SU-DHL-6 (cell line): ENCODE data around the gene KBTBD6.
"Not testable (repeated sequence)": the region's sequence is repeated elsewhere in the genome, so short reads cannot be mapped to it uniquely, and the experiment has no call there.

ENCODE experiments used
- H2AFZ ChIP-seq: fragments of 200-600 bp; sonication (generic); 2 replicates; pipeline ENCODE4 v1.6.1; 2014; ENCODE audit warnings: low read depth, mild to moderate bottlenecking, moderate library complexity, mixed read lengths, antibody characterized with exemption, low read length; ENCODE audit not compliant: severe bottlenecking
- H3F3A ChIP-seq: fragments of 200-600 bp; shearing (Covaris generic); 2 replicates; pipeline ENCODE4 v1.6.0; 2016; ENCODE audit warnings: antibody characterized with exemption, mild to moderate bottlenecking; ENCODE audit not compliant: insufficient read depth
- H3K27ac ChIP-seq: fragments of 200-600 bp; sonication (generic); 2 replicates; pipeline ENCODE4 v1.5.1; 2016; ENCODE audit warnings: low read depth, mild to moderate bottlenecking, low read length, moderate library complexity, mixed read lengths
- H3K27me3 ChIP-seq: fragments of 200-600 bp; sonication (generic), shearing (Covaris generic); 2 replicates; pipeline ENCODE4 v1.6.0; 2014; ENCODE audit warnings: mild to moderate bottlenecking, low read length
- H3K36me3 ChIP-seq: fragments of 200-600 bp; sonication (generic); 2 replicates; pipeline ENCODE4 v1.6.1; 2014; ENCODE audit warnings: mild to moderate bottlenecking, low read length, mixed read lengths
- H3K4me2 ChIP-seq: fragments of 300-600, 200-600 bp; shearing (Covaris generic), sonication (generic); 2 replicates; pipeline ENCODE4 v1.6.0; 2014; ENCODE audit warnings: low read length, low read depth, mild to moderate bottlenecking; ENCODE audit not compliant: poor library complexity, severe bottlenecking
- H3K4me3 ChIP-seq: fragments of 200-600 bp; sonication (generic); 2 replicates; pipeline ENCODE4 v1.5.1; 2014; ENCODE audit warnings: antibody characterized with exemption, low read length, mild to moderate bottlenecking, mixed read lengths; ENCODE audit not compliant: insufficient read depth, poor library complexity, severe bottlenecking
- H3K79me2 ChIP-seq: fragments of 200-600 bp; sonication (generic); 2 replicates; pipeline ENCODE4 v1.6.1; 2014; ENCODE audit warnings: mild to moderate bottlenecking, low read length, moderate library complexity; ENCODE audit not compliant: insufficient read depth
- H3K9ac ChIP-seq: fragments of 200-600 bp; sonication (generic); 2 replicates; pipeline ENCODE4 v1.7.0; 2014; ENCODE audit warnings: mild to moderate bottlenecking, low read length
- H3K9me2 ChIP-seq: fragments of 200-600 bp; sonication (generic); replicated peaks from 2 replicates; pipeline ENCODE4 v1.6.1; 2014; ENCODE audit warnings: low read length; ENCODE audit not compliant: insufficient read depth
- H3K9me3 ChIP-seq: fragments of 200-600 bp; sonication (generic); 2 replicates; pipeline ENCODE4 v1.6.1; 2014; ENCODE audit warnings: low read length, mixed read lengths; ENCODE audit not compliant: insufficient read depth
- H4K20me1 ChIP-seq: fragments of 200-600 bp; sonication (generic); 2 replicates; pipeline ENCODE4 v1.6.1; 2014; ENCODE audit warnings: low read depth, mild to moderate bottlenecking, antibody characterized with exemption, low read length, moderate library complexity, mixed read lengths
- CTCF ChIP-seq: fragments of 200-600 bp; sonication (generic); IDR thresholded peaks from one replicate; pipeline ENCODE4 v1.5.1; 2017; ENCODE audit warnings: antibody characterized with exemption, mild to moderate bottlenecking, low read length, moderate library complexity; ENCODE audit not compliant: insufficient read depth, poor library complexity, severe bottlenecking
- EZH2phosphoT487 ChIP-seq: fragments of 200-600 bp; sonication (generic), shearing (Covaris generic); conservative IDR thresholded peaks from 2 replicates; pipeline ENCODE4 v1.6.1; 2018; ENCODE audit warnings: mild to moderate bottlenecking, antibody characterized with exemption, low read length, moderate library complexity, mixed read lengths

Gene KBTBD6

GRCh38 chr13:41099986-41100385 is 32.6 kb downstream of the KBTBD6 start:
- no peaks in the 10 kb centered on the region for H3K27me3 ChIP-seq
- TF ChIP-seq CTCF = no peak
- no peak for TF ChIP-seq EZH2phosphoT487
- no peaks in the 10 kb centered on the region for H3K36me3 ChIP-seq
- no peak overlapping the region for H3K4me3 ChIP-seq
- no peaks in the 10 kb centered on the region for H3K79me2 ChIP-seq
- H4K20me1 ChIP-seq = no peaks in the 10 kb centered on the region
- no peak overlapping the region for H2AFZ ChIP-seq
- no peaks in the 10 kb centered on the region for H3K9me3 ChIP-seq
- H3K9ac ChIP-seq = no peak overlapping the region
- H3K9me2 ChIP-seq = no peaks in the 10 kb centered on the region
- no peak overlapping the region for H3K4me2 ChIP-seq
- no peaks in the 10 kb centered on the region for H3F3A ChIP-seq
- no peak overlapping the region for H3K27ac ChIP-seq

- no peak overlapping the region for H3K4me3 ChIP-seq
- TF ChIP-seq CTCF (no peak), EZH2phosphoT487 (no peak)
- no peaks in the 10 kb centered on the region for H3K79me2 ChIP-seq
- no peaks in the 10 kb centered on the region for H4K20me1 ChIP-seq
- H3K9me2 ChIP-seq = no peaks in the 10 kb centered on the region
- no peak overlapping the region for H2AFZ ChIP-seq
- no peak overlapping the region for H3K4me2 ChIP-seq
- H3F3A ChIP-seq = no peaks in the 10 kb centered on the region
- H3K9ac ChIP-seq = no peak overlapping the region
- no peaks in the 10 kb centered on the region for H3K9me3 ChIP-seq
- H3K27ac ChIP-seq = no peak overlapping the region
- H3K27me3 ChIP-seq = no peaks in the 10 kb centered on the region
- H3K36me3 ChIP-seq = no peaks in the 10 kb centered on the region
Measured at GRCh38 chr13:41098761-41099160, 33.8 kb downstream of the KBTBD6 start.

GRCh38 chr13:41095681-41096080 is 36.9 kb downstream of the KBTBD6 start:
- H3K9me3 ChIP-seq, H3K27ac ChIP-seq, H4K20me1 ChIP-seq, H3K9ac ChIP-seq, H3F3A ChIP-seq, H3K4me2 ChIP-seq, H3K36me3 ChIP-seq, H3K79me2 ChIP-seq, H3K9me2 ChIP-seq, H2AFZ ChIP-seq, H3K4me3 ChIP-seq, H3K27me3 ChIP-seq: not testable (repeated sequence)

- Histone ChIP-seq H3F3A (no peaks in the 10 kb centered on the region), H3K9me3 (no peaks in the 10 kb centered on the region), H3K9me2 (no peaks in the 10 kb centered on the region), H3K9ac (no peak overlapping the region), H3K27ac (no peak overlapping the region), H2AFZ (no peak overlapping the region), H3K4me2 (no peak overlapping the region), H4K20me1 (no peaks in the 10 kb centered on the region), H3K27me3 (no peaks in the 10 kb centered on the region), H3K79me2 (no peaks in the 10 kb centered on the region), H3K4me3 (no peak overlapping the region), H3K36me3 (peaks cover 5% of the 10 kb centered on the region; the same call in 1 of the 2 replicates)
- no peak for TF ChIP-seq CTCF
- no peak for TF ChIP-seq EZH2phosphoT487
Measured at GRCh38 chr13:41085961-41086585, 46.5 kb downstream of the KBTBD6 start.
